Activated CD4-positive, alpha-beta memory T cell treated with anti-CD3 and anti-CD28 coated beads, Interleukin-2, amount 10 ng/mL, durations not matched to agents 7 days and 5 days (primary cell): Measurements from ENCODE around the gene JAKMIP3. TPM values are rescaled to one million over a fixed set of nuclear protein-coding genes. Genes with fewer than 3 reads are reported as not detected.

Source experiments
- CTCF ChIA-PET: fragments of 350-600 bp; sonication (Branson Sonifier 250); formaldehyde crosslinking; loops from one replicate; lab custom pipeline; 2021; ENCODE audit warnings: antibody characterized with exemption, inconsistent platforms; lab: Charles Lee
- POLR2A ChIA-PET: fragments of 350-600 bp; sonication (Branson Sonifier 250); formaldehyde crosslinking; loops from one replicate; lab custom pipeline; 2021; ENCODE audit warnings: antibody characterized with exemption; lab: Charles Lee
- DNase-seq: peaks from one replicate; pipeline ENCODE4 v3.0.0-alpha.2; 2020
- H3K27ac Mint-ChIP-seq: one replicate; pipeline ENCODE4 v1.8.0; 2021; ENCODE audit warnings: mild to moderate bottlenecking, mixed read lengths
- H3K27me3 Mint-ChIP-seq: one replicate; pipeline ENCODE4 v1.8.0; 2021; ENCODE audit warnings: mixed read lengths
- H3K36me3 Mint-ChIP-seq: one replicate; pipeline ENCODE4 v1.8.0; 2021; ENCODE audit warnings: low read depth, mixed read lengths
- H3K4me1 Mint-ChIP-seq: one replicate; pipeline ENCODE4 v1.8.0; 2021; ENCODE audit warnings: mixed read lengths
- H3K4me3 Mint-ChIP-seq: one replicate; pipeline ENCODE4 v1.8.0; 2021; ENCODE audit warnings: mild to moderate bottlenecking, mixed read lengths
- H3K9me3 Mint-ChIP-seq: one replicate; pipeline ENCODE4 v1.8.0; 2021; ENCODE audit warnings: mixed read lengths
- total RNA-seq, 2 experiments: library from RNA; stranded (reverse); gene quantifications; one replicate each; pipeline ENCODE4 v1.2.3, GENCODE V29; 2021

The JAKMIP3 gene
- total RNA-seq, 2 experiments from 2014 or later: 0.83 to 0.90 TPM

DNA sequence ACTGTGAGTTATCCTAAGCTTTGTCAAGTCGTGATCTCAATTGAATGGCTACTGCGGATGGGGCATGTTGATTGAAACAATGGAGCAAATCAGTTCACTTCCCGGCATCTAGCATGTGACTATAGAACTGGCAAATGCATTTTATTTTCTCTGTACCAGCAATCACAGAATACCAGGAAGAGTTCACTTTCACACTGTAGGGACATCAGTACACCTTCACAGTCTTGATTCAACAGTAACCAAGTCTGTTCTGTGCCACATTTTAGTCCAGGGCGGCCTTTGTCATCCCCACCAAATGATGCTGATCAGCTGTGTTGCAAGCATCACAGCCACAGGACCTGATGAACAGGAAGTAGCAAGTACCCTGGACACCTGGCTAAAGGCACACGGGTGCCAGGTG is 32.1 kb upstream of the JAKMIP3 start:
- Mint-ChIP-seq H3K4me3 (no peak overlapping the region), H3K27me3 (peaks cover 58% of the 10 kb centered on the region), H3K36me3 (no peaks in the 10 kb centered on the region), H3K9me3 (no peaks in the 10 kb centered on the region), H3K27ac (no peak overlapping the region), H3K4me1 (peaks cover 2% of the 10 kb centered on the region)
- POLR2A ChIA-PET: no interaction called here
- DNase-seq: no peak
- CTCF ChIA-PET: no interaction called here

DNA sequence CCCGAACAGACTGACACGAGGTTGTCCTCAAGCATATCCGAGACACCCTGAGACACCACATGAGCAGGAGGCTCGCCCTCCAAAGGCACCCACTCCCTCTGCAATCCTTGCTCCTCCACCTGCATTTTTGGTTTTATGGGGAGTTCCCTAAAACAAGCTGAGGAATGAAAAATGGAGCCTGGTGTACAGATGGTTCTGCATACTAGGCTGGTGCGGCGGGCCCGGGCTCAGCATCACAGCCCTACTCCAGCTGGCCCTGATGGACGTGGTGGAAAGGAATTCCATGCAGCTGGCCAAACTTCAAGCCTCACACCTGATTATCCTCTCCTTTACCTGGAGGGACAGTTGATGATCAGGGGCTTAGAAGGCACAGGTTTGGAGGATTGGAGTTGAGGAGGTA is 30.3 kb upstream of the JAKMIP3 start:
- CTCF ChIA-PET: no interaction called here
- no peaks in the 10 kb centered on the region for H3K36me3 Mint-ChIP-seq
- peaks cover 57% of the 10 kb centered on the region for H3K27me3 Mint-ChIP-seq
- POLR2A ChIA-PET: no interaction called here
- no peaks in the 10 kb centered on the region for H3K4me1 Mint-ChIP-seq
- H3K9me3 Mint-ChIP-seq: no peaks in the 10 kb centered on the region
- DNase-seq: no peak
- no peak overlapping the region for H3K27ac Mint-ChIP-seq
- no peak overlapping the region for H3K4me3 Mint-ChIP-seq

DNA sequence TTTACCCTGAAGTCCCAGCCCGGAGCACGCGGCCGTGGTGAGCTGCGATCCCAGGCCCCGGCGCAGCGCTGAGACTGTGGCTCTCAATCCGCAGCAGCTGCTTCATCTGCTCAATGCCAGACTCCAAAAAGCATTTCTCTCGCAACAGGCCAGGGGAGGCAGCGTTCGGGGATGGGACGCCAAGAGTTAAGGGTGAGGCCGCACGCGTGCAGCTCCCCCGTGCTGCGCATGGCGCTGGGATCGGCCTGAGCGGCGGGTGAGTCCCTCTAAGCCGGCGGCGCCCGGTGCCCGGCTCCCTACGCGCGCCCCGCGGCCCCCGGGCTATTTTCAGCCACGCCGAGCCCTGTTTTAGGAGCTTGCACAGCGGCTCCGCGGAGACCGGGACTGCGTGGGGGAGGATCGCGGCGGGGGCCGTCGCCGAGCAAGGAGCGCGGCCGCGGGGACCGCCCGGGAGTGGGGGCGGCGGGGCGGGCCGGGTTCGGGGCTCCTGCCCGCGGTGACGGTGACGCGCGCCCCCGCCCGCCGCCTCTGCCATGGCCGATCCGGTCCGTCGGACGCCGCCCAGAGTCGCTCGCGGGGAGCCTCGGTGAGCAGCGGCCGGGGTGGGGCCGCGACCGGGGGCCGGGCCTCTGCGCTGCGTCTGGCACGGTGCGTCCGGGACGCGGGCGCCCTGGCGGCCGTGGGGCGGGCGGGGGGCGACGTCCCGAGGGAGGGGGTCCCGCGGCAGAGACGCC is 29.4 kb upstream of the JAKMIP3 start:
- Mint-ChIP-seq H3K9me3 (no peaks in the 10 kb centered on the region), H3K27me3 (peaks cover 53% of the 10 kb centered on the region), H3K27ac (no peak overlapping the region), H3K4me3 (no peak overlapping the region), H3K36me3 (no peaks in the 10 kb centered on the region), H3K4me1 (no peaks in the 10 kb centered on the region)
- ChIA-PET CTCF (no interaction called here), POLR2A (no interaction called here)
- no peak for DNase-seq

DNA sequence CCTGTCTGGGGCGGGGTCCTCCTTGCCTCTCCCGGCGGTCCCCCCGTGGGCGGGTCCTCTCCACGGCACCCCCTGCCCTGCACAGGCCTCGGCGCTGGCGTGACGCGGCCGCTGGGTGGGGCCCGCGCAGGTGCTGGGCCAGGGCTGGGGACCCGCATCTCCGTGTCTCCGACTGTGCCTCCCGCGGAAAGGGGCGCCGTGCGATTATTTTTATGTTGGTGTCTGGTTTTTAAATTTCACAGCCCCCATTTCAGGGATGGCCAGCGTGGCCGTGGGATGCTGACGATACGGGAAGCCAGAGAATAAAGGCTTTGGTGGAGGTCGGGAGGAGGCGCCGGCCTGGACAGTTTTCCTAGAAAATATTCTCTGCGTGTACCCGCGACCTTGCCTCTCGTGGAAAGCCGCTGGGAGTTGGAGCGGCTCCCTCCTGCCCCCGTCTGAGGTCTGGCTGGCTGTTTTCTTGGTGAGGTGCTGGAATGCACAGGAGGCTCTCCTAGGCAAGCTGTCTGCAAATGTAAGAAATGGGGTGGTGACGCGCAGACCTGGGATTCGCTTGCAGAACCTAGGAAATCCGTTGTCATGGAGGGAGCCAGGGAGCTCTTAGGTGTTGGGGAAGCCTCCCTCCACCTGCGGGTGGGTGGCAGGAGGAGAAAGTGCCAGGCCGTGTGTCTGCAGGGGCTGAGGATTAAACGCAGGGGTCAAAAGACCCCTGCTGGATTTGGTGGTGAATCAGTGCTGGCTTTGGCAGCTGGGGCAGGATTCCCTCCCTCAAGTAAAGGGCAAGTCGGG is 28.7 kb upstream of the JAKMIP3 start:
- ChIA-PET CTCF (no interaction called here), POLR2A (no interaction called here)
- H3K36me3 Mint-ChIP-seq: no peaks in the 10 kb centered on the region
- no peaks in the 10 kb centered on the region for H3K4me1 Mint-ChIP-seq
- peaks cover 50% of the 10 kb centered on the region for H3K27me3 Mint-ChIP-seq
- no peak for DNase-seq
- no peak overlapping the region for H3K27ac Mint-ChIP-seq
- no peak overlapping the region for H3K4me3 Mint-ChIP-seq
- no peaks in the 10 kb centered on the region for H3K9me3 Mint-ChIP-seq

DNA sequence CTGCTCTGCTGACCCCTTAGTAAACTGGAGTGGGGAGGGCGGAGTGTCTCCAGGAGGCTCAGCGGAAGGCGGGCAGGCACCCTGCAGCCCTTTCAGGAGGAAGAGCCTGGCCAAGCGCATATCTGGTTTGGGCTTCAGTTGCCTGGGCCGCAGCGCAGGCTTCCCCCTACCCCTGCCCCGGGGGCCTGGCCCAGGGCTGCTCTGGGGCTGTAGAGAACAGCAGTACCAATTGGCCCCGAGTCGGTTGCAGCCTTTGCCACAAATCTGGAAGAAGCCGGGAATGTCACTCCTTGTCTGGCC is 28.1 kb upstream of the JAKMIP3 start:
- ChIA-PET POLR2A (no interaction called here), CTCF (no interaction called here)
- Mint-ChIP-seq H3K27ac (no peak overlapping the region), H3K4me3 (no peak overlapping the region), H3K9me3 (no peaks in the 10 kb centered on the region), H3K27me3 (peaks cover 52% of the 10 kb centered on the region), H3K4me1 (no peaks in the 10 kb centered on the region), H3K36me3 (no peaks in the 10 kb centered on the region)
- no peak for DNase-seq

DNA sequence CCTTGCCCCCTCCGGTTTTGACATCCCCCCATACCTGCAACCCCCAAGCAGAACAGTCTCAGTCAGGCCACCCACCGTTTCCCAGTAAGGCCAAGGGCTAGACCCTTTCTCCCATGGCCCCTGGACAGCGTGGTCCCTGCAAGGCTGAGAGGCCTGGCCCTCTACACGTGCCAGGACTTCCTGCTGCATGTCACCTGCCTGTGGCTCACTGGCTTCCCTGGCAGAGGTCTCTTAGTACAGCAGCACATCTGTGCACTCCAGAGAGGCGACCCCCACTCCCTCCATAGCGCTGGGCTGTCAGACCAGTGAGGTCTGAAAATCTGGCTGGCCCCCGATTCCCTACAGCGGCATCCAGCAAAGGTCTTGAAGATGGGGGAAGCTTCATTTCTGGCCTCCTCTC is 26.4 kb upstream of the JAKMIP3 start:
- ChIA-PET POLR2A (no interaction called here), CTCF (no interaction called here)

DNA sequence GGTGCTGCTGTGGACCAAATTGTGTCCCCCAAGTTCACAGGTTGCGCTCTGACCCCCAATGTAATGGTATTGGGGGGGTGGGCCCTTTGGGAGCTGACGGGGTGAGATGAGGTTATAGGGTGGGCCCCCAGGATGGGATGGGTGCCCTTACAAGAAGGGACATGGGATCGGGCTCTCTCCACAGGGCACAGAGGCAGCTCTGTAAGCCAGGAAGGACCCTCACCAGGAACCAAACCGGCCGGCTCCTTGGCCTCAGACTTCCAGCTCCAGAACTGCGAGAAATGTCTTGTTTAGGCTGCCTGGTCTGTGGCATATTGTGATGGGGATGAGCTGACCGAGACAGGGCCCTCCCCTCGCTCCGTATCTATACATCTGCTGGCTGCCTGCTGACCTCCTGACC is 25.7 kb upstream of the JAKMIP3 start:
- no peak overlapping the region for H3K27ac Mint-ChIP-seq
- no peaks in the 10 kb centered on the region for H3K4me1 Mint-ChIP-seq
- H3K36me3 Mint-ChIP-seq: no peaks in the 10 kb centered on the region
- CTCF ChIA-PET: no interaction called here
- no peak for DNase-seq
- H3K9me3 Mint-ChIP-seq: no peaks in the 10 kb centered on the region
- H3K27me3 Mint-ChIP-seq: peaks cover 38% of the 10 kb centered on the region
- no peak overlapping the region for H3K4me3 Mint-ChIP-seq
- POLR2A ChIA-PET: no interaction called here

More for the DNA sequence above, 26.4 kb upstream of the JAKMIP3 start:
- no peak overlapping the region for H3K4me3 Mint-ChIP-seq
- no peaks in the 10 kb centered on the region for H3K4me1 Mint-ChIP-seq
- H3K27ac Mint-ChIP-seq: no peak overlapping the region
- no peaks in the 10 kb centered on the region for H3K9me3 Mint-ChIP-seq
- H3K27me3 Mint-ChIP-seq: peaks cover 44% of the 10 kb centered on the region
- DNase-seq: no peak
- H3K36me3 Mint-ChIP-seq: no peaks in the 10 kb centered on the region

DNA sequence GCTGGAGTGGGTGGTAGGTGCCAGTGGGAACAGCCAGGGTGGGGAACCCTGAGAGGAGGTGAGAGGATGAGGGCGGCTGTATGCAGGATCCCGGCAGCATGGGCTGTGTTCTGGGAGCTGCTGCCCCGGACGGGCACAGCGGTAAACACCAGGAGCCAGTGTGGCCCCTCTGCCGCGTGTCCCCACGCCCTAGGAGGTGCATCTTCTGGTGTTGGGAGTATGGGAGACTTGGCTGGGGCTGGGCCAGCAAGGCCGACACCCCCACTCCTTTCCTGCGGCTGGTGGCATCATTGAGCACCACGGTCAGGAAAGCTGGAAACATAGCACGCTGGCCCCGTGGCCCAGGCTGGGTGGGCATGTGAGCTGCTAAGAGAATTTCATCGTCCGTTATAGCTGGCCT is 24.4 kb upstream of the JAKMIP3 start:
- Mint-ChIP-seq H3K9me3 (no peaks in the 10 kb centered on the region), H3K4me3 (no peak overlapping the region), H3K27ac (no peak overlapping the region), H3K27me3 (peaks cover 30% of the 10 kb centered on the region), H3K36me3 (no peaks in the 10 kb centered on the region), H3K4me1 (no peaks in the 10 kb centered on the region)
- ChIA-PET POLR2A (no interaction called here), CTCF (no interaction called here)
- DNase-seq: no peak

DNA sequence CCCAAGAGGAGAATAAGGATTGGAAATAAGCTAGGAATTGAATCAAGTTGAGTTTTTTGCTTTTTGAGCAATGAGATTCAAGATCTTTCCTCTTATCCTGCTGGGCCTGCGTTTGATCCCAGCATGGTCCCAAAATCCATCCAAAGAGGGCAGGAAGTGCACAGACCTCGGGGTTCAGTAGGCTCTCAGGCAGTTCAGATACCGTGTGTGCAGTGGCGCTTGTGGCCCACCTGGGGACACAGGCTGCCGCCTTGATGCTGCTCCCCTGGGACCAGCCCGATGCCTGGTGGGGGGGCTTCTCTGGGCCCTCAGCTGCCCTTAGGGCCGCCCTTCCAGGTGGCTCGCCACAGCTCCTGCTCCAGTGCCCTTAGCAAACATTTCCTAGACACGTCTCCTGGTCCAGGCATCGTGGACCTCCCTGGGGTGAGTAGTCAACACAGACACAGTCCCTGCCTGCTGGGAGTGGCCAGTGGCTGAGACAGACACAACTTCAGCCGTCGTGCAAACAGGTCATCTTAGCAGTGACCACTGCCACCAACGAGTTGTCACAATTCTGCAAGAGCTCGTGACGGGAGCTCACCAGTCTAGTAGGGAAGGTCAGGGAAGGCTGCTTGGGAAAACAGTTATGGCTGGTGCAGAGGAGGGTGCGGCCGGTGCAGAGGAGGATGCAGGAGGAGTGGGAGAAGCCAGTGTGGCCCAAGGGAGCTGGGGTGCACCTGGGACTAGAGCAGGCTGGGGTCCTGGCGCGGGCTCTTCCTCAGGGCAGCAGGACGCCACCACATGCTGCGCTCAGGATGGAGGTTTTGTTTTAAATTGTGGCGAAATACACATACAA is 21.7 kb upstream of the JAKMIP3 start:
- H3K4me3 Mint-ChIP-seq: no peak overlapping the region
- H3K4me1 Mint-ChIP-seq: no peaks in the 10 kb centered on the region
- no peaks in the 10 kb centered on the region for H3K36me3 Mint-ChIP-seq
- CTCF ChIA-PET: no interaction called here
- no peak overlapping the region for H3K27ac Mint-ChIP-seq
- H3K9me3 Mint-ChIP-seq: no peaks in the 10 kb centered on the region
- POLR2A ChIA-PET: no interaction called here
- peaks cover 13% of the 10 kb centered on the region for H3K27me3 Mint-ChIP-seq
- DNase-seq: no peak

DNA sequence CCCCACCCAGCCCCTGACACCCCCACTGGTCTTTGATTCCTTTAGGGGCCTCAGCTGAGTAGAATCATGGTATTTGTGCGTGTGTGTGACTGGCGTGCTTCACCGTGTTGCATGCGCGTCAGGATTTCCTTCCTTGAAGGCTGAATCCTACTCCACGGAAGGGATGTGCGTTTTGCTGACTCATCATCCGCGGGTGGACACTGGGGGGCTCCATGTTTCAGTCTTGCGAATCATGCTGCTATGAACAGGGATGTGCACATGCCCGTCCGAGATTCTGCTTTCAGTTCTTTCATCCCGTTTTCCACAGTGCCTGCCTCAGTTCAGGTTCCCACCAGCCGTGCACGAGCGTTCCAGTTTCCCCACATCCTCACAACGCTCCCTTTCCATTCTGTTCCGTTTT is 20.9 kb upstream of the JAKMIP3 start:
- Mint-ChIP-seq H3K27ac (no peak overlapping the region), H3K9me3 (no peaks in the 10 kb centered on the region), H3K27me3 (peaks cover 9% of the 10 kb centered on the region), H3K4me1 (no peaks in the 10 kb centered on the region), H3K4me3 (no peak overlapping the region), H3K36me3 (no peaks in the 10 kb centered on the region)
- ChIA-PET POLR2A (no interaction called here), CTCF (no interaction called here)
- DNase-seq: no peak

DNA sequence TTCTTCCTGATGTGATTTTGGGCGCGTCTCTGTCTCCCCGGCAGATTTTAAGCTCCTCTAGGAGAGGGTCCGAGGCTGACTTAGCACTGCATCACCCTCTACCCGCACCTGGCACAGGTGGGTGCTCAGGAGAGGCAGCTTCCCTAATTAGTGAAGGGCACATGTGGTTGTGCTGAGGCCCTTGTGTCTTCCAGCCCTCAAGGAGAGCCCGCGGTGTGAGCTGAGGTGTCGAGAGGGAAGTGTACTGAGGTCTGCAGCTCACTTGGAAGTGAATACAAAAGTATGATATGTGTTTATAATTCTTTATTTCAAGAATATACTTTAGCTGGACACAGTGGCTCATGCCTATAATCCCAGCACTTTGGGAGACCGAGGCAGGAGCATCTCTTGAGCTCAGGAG is 20.4 kb upstream of the JAKMIP3 start:
- Mint-ChIP-seq H3K27me3 (peaks cover 11% of the 10 kb centered on the region), H3K4me1 (no peaks in the 10 kb centered on the region), H3K9me3 (no peaks in the 10 kb centered on the region), H3K27ac (no peak overlapping the region), H3K4me3 (no peak overlapping the region), H3K36me3 (no peaks in the 10 kb centered on the region)
- ChIA-PET CTCF (no interaction called here), POLR2A (no interaction called here)
- no peak for DNase-seq

DNA sequence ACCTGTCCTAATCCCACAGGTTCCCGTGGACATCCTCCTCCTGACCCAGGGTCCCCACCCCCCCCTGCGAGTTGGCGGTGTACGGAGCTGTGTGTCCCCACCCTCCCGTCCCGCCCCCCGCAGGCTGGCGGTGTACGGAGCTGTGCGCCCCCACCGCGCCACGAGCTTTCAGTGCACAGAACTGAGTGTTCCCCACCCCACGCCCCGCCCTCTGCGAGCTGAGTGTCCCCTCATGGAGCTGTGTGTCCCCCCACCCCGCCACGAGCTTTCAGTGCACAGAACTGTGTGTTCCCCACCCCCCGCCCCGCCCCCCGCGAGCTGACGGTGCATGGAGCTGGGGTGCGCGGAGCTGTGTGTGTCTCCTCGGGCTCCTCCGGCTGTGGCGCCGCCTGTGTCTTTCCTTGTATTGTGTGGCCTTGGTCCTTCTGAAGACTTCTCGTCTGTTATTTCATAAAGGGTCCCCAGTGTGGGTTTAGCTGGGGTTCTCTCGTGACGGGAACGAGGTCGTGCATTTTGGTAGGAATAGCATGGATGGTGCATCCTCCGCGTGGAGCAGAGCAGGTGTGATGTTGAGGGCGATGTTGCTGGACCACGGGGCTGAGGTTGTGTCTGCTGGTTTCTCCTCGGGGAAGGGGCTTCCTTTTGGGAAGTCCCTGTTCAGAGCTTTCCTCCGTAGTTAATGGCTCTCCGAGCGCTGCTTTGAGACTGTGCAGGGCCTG is 18.0 kb upstream of the JAKMIP3 start:
- peaks cover 5% of the 10 kb centered on the region for H3K9me3 Mint-ChIP-seq
- CTCF ChIA-PET: interaction anchor here (1.3 kb wide), 1 partner anchor 9 kb away, joined by 4 read pairs; no protein-coding TSS in a partner anchor
- no peaks in the 10 kb centered on the region for H3K4me1 Mint-ChIP-seq
- no peak overlapping the region for H3K27ac Mint-ChIP-seq
- peaks cover 4% of the 10 kb centered on the region for H3K36me3 Mint-ChIP-seq
- H3K4me3 Mint-ChIP-seq: no peak overlapping the region
- H3K27me3 Mint-ChIP-seq: peaks cover 8% of the 10 kb centered on the region
- DNase-seq: no peak
- POLR2A ChIA-PET: no interaction called here

DNA sequence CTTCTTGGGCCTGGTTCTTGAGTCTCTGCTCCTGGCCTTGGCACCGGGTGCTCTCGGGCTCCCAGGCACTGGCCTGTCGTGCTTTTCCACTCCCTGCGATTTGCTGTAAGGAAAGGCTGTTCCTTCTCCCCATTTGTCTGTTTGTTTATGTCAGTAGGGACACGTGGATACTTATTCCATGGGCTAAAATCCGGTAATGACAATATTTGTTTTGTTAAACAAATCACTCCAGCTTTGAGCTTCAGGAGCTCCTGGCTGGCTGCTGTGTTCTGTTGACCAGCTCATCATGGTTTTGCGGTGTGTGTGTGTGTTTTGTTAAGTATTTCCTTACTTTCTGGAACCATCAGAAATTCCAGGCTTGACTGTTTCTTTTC is 17.5 kb upstream of the JAKMIP3 start:
- Mint-ChIP-seq H3K4me1 (no peaks in the 10 kb centered on the region), H3K36me3 (peaks cover 4% of the 10 kb centered on the region), H3K4me3 (no peak overlapping the region), H3K9me3 (peaks cover 10% of the 10 kb centered on the region), H3K27ac (no peak overlapping the region), H3K27me3 (peaks cover 8% of the 10 kb centered on the region)
- POLR2A ChIA-PET: no interaction called here
- CTCF ChIA-PET: no interaction called here
- DNase-seq: no peak
